ENCODE measurements around the gene CPE. TPM values are rescaled to one million over a fixed set of nuclear protein-coding genes. Genes with fewer than 3 reads are reported as not detected.

CPE gene
- total RNA-seq, 3 donors from 2014 or later: 106 to 129 (median 114) TPM

GRCh38 chr4:165404080-165404479, 25.3 kb downstream of the CPE start:
- H3K4me1 ChIP-seq: no peaks in the 10 kb centered on the region

GRCh38 chr4:165404696-165405095, 25.9 kb downstream of the CPE start:
- Histone ChIP-seq H3K27ac (no peak overlapping the region), H3K4me3 (no peak overlapping the region), H3K9me3 (no peaks in the 10 kb centered on the region), H3K36me3 (no peaks in the 10 kb centered on the region), H3K27me3 (no peaks in the 10 kb centered on the region), H3K4me1 (no peaks in the 10 kb centered on the region)
- no peak for DNase-seq (ENCODE audit: low spot score in 2 of 2)
- intact Hi-C loops (cut with DNase I; ENCODE audit: low total_unique reads): no loop called here
- TF ChIP-seq POLR2A (IDR thresholded peaks at IDR 0.05) (no peak), POLR2AphosphoS5 (IDR thresholded peaks at IDR 0.05) (no peak)
- TF ChIP-seq, protein P1, sequence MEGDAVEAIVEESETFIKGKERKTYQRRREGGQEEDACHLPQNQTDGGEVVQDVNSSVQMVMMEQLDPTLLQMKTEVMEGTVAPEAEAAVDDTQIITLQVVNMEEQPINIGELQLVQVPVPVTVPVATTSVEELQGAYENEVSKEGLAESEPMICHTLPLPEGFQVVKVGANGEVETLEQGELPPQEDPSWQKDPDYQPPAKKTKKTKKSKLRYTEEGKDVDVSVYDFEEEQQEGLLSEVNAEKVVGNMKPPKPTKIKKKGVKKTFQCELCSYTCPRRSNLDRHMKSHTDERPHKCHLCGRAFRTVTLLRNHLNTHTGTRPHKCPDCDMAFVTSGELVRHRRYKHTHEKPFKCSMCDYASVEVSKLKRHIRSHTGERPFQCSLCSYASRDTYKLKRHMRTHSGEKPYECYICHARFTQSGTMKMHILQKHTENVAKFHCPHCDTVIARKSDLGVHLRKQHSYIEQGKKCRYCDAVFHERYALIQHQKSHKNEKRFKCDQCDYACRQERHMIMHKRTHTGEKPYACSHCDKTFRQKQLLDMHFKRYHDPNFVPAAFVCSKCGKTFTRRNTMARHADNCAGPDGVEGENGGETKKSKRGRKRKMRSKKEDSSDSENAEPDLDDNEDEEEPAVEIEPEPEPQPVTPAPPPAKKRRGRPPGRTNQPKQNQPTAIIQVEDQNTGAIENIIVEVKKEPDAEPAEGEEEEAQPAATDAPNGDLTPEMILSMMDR (IDR thresholded peaks at IDR 0.05): no peak

More at GRCh38 chr4:165404080-165404479, 25.3 kb downstream of the CPE start:
- intact Hi-C loops (cut with DNase I; ENCODE audit: low total_unique reads): no loop called here
- no peak for DNase-seq (ENCODE audit: low spot score in 2 of 2)
- Histone ChIP-seq H3K9me3 (no peaks in the 10 kb centered on the region), H3K4me3 (no peak overlapping the region), H3K36me3 (no peaks in the 10 kb centered on the region), H3K27ac (no peak overlapping the region), H3K27me3 (no peaks in the 10 kb centered on the region)
- TF ChIP-seq POLR2AphosphoS5 (IDR thresholded peaks at IDR 0.05) (no peak), POLR2A (IDR thresholded peaks at IDR 0.05) (no peak)
- TF ChIP-seq, protein P1 (IDR thresholded peaks at IDR 0.05): no peak

- intact Hi-C loops (cut with DNase I; ENCODE audit: low total_unique reads): no loop called here
- Histone ChIP-seq H3K27me3 (no peaks in the 10 kb centered on the region), H3K36me3 (no peaks in the 10 kb centered on the region), H3K9me3 (no peaks in the 10 kb centered on the region), H3K4me3 (no peak overlapping the region), H3K4me1 (no peaks in the 10 kb centered on the region), H3K27ac (no peak overlapping the region)
- TF ChIP-seq POLR2AphosphoS5 (IDR thresholded peaks at IDR 0.05) (no peak), POLR2A (IDR thresholded peaks at IDR 0.05) (no peak)
- TF ChIP-seq, protein P1 (IDR thresholded peaks at IDR 0.05): no peak
- no peak for DNase-seq (ENCODE audit: low spot score in 2 of 2)
Measured at GRCh38 chr4:165410214-165410613, 31.4 kb downstream of the CPE start.

- no peaks in the 10 kb centered on the region for H3K9me3 ChIP-seq
- intact Hi-C loops (cut with DNase I; ENCODE audit: low total_unique reads): no loop called here
- H3K36me3 ChIP-seq: no peaks in the 10 kb centered on the region
- H3K4me3 ChIP-seq: no peak overlapping the region
- TF ChIP-seq, protein P1 (IDR thresholded peaks at IDR 0.05): no peak
- no peak overlapping the region for H3K27ac ChIP-seq
- no peak for DNase-seq (ENCODE audit: low spot score in 2 of 2)
- no peaks in the 10 kb centered on the region for H3K27me3 ChIP-seq
- no peaks in the 10 kb centered on the region for H3K4me1 ChIP-seq
Measured at GRCh38 chr4:165415910-165416309, 37.1 kb downstream of the CPE start.

DNA sequence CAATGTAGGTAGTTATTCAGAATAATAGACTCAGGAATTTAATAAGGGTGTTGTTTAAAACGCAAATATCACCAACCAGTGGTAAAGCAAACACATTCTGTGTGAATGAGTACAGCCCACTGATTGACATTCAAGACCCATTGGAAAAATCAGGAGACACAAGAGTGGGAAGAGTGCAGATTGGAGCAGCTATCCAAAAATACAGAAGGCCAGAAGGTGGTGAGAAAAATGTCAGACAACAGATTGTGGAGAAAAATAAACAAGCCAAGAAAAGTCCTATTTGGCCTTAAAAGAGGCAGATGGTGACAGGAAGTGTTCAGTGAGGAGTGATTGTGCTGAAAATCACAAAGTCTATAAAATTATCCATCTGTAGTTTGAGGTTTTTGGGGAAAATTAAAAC, 39.3 kb downstream of the CPE start:
- H3K27me3 ChIP-seq: no peaks in the 10 kb centered on the region
- DNase-seq (ENCODE audit: low spot score in 2 of 2): no peak
- intact Hi-C loops (cut with DNase I; ENCODE audit: low total_unique reads): no loop called here
- H3K27ac ChIP-seq: no peak overlapping the region
- H3K36me3 ChIP-seq: no peaks in the 10 kb centered on the region
- H3K9me3 ChIP-seq: no peaks in the 10 kb centered on the region
- TF ChIP-seq, protein P1 (IDR thresholded peaks at IDR 0.05): no peak
- TF ChIP-seq POLR2A (IDR thresholded peaks at IDR 0.05): no peak
- TF ChIP-seq POLR2AphosphoS5 (IDR thresholded peaks at IDR 0.05): no peak
- no peak overlapping the region for H3K4me3 ChIP-seq
- no peaks in the 10 kb centered on the region for H3K4me1 ChIP-seq
